GM21786 (cell line): ENCODE results near the gene AUTS2.
A peak's percentile ranks its signal among the peaks of the same experiment; 100 is the strongest.

Source experiments
- ATAC-seq: cut with Tn5 transposase; IDR thresholded peaks from one replicate; pipeline ENCODE4 v1.9.1; 2021; ENCODE audit not compliant: unreplicated experiment

AUTS2 gene

DNA sequence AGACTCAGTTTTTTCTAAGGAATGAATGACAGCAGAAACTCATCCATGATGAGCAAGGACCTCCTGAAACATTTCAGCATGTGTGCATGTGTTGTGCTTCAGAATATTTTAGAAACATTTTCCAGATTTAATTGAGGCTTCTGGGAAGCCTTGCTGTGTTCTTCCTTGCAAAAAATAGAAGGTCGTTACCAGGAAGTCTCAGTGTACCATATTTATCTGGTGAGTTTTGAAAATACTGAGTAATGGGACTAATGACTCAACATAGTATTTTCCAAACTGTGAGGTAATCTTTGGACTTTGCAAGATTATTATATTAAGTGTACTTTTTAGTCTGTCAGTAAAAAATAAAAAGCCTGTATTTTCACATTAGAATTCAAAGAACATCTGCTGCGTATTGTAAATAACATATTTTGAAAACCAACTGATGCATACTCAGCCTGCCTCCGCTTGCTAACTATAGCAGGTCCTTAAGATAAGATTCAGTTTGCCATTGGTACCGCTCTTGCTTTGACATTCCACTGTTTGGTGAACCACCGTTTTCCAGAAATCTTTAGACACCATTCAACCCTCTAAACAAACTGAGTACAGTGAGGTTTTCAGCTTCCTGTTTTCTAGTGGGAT lies 794.1 kb downstream of the AUTS2 start:
- no peak for ATAC-seq

DNA sequence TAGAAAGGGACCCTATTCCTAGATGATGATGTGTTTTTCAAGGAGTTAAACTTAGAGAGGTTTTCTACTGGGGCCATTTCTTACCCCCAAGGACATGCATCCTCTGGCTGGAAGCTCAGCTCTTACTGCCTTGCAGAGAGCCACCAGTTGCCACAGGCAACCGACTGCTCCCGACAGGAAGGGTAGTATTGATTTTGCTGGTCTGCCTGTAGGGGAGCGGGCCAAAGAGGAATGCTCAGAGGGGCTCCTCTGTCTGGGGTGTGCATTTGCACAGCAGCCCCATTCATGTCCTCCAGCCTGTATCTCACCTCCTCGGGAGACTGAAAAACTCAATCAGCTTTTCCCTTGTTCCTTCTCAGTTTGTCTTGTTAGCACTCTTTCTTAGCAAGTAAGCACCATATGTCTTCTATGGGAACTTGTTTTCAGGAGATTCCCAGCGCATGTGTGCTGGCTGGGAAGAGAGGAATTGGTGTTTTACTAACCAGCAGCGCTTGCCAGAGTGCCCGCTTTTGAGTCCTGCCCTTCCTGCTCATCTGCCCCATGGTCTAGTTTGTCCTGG lies 794.7 kb downstream of the AUTS2 start:
- ATAC-seq = no peak

DNA sequence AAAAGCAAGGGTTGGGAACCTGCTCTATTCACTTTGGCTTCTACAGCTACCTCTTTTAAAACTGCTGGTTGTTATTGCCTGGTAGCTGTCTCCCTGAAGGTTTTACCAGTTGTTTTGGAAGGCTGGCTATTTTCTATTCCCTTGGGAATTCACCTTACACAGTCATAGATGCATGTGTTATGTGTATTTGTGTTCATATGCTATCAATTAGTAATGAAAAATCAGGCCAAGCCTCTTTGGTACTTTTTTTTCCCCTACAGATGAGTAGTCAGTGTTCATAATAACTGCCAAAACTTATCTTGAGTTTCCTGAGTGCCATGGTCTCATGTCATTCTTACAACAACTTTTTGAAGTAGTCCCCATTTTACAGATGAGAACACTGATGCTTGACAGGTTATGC lies 795.7 kb downstream of the AUTS2 start:
- no peak for ATAC-seq

DNA sequence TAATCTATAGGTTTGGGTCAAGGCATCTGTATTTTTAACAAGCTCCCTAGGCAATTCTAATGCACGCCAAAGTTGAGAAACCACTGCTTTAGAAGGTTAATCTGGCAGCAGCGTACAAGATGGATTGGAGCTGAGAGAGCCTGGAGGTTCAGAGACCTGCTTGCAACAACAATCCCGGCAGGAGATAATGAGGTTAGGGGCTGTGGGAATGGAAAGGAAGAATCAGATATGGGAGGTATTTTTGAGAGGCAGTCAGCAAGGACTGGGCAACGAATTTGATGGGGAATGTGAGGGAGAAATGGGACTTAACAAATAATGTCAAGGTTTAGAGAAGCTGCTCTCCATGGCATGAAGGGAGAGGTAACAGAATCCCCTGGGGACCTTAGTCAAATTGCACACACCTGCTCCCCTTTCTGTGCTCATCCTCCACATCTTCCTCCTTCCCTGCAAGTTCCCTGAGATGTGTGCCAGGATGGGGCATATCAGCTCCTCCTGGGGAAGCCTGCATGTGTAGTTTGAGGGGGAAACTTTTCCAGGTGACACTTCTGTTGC lies 802.6 kb downstream of the AUTS2 start:
- no peak for ATAC-seq

DNA sequence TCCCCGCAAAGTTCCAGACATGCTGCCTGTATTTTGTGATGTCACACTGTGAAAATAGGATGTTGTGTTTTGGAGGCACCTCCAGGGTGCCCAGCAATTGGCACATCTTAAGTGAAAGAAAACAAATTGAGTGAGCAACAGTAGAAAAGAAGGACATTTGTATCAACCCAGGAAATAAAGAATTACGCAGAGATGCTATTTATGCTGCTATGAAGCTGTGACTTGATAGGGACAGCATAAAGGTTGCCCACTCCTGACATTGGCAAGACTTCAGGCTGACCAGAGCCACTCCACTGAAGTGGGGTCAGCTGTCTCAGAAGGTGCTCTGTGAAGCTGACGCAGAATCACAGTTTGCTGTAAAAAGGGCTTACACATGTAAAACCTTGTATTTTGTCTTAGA lies 803.8 kb downstream of the AUTS2 start:
- no peak for ATAC-seq

DNA sequence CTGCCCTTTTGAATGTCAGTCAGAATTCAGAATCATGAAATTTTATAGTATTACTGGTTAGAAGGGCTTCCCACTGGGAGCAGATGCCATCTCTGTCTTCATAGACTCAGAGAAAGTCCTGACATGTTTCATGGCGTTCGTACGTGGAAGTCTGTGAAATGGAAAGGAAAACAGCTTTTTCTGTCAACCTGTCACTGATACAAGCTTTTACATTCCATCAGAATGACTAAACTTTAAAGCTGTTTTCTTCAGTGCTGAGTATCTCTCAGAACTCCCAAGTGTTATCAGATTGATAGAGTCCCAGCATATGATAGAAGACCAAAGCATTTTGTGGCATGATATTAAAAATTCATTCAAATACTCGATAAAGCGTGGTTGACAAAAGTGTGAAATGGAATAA lies 807.0 kb downstream of the AUTS2 start:
- ATAC-seq = no peak

DNA sequence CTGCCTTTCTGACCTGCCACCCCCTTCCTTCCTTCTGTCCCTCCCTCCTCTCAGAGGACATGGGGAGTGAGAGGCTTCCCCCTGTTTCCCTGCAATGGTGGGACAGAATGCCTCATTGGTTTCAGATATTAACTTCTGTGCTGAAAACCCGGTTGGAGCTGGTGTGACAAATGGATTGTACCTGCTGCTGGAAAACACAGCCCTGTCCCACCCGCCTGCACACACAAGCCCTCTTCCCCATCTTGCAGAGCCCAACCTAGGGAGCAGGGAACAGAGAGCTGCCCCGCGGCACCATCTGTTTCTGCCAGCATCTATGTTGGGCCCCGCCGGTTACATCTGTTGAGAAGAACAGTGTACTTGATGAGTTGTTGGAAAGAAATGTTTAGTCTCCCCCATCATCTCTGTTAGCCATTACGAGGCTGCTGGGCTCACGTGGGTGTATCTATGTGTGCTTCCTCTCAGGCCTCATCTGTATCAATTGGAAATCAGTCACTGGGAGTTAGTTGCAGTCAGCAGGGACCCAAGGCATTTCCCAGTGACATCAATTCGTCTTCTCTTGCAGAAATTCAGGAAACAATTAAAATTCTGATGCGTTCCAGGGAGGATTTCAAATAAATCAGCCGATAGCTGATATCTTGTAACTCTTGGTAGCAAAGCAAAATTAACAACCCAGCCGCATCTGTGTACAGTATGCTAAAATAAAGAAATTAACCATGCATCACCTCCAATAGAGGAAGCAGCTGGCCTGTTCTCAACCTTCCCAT lies 808.1 kb downstream of the AUTS2 start:
- ATAC-seq = no peak

DNA sequence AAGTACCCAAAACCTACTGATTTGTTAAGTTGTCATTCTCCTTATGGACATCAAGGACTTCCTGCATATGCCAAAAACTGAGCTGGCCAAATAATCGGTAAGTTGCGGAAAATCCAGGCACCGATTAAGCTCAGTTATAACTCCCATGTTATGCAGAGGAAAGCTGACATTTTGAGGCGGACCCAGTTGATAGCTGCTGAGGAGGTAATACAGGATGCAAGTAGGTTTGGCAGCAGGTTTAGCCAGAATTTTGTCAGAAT lies 808.6 kb downstream of the AUTS2 start:
- ATAC-seq = no peak

DNA sequence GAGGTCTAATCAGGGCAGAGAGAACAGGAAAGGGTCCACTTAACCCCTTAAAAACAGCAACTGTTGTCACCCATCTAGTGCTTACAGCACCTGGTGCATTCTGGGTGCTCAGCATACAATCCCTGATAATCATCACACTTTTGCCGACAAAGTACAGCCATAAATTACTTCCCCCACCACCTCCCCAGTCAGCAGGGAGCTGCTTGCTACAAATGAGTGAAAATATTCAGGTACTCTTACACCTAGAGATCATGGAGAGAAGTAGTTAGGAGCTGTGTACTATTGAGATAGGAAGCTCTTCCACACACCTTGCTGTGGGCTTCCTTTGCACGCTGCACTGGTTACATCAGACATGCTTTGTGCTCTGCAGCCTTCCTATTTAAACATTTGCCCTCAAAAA lies 810.2 kb downstream of the AUTS2 start:
- ATAC-seq = no peak

DNA sequence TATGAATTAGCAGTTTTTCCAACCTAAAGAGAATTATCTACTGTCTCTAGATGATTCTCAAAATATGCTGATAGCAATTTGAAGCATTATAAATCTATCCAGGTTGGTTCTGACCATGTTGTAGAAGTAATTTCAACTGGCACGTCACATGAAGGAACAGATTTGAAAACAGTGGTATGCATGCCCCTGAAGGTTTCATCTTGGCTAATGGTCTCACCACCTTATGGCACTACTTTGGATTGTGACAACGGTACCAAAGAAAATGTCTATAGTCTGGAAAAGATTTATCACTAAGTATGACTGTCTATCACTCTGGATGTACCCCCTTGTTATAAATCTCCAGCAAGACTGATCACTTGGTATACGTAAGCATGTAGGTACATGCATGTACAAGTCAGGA lies 810.6 kb downstream of the AUTS2 start:
- ATAC-seq = no peak

DNA sequence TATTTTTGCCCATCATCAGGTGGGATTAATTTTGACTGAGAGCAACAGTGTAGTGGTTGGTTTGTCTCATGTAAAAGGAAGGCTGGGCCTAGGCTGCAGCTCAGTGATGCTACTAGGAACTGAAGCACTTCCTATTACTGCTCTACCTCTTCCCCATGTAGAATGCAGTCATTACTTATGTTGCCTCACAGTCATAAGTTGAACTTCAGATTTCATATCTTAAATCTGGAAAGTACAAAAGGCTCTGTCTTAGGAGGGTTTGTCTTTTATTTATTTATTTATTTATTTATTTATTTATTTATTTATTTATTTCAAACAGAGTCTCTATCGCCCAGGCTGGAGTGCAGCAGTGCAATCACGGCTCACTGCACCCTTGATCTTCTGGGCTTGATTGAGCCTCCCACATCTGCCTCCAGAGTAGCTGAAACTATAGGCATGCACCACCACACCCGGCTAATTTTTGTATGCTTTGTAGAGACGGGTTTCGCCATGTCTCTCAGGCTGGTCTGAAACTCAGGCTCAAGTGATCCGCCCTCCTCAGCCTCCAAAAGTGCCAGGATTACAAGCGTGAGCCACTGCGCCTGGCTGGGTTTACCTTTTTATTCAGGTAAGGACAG lies 812.0 kb downstream of the AUTS2 start:
- ATAC-seq = no peak

DNA sequence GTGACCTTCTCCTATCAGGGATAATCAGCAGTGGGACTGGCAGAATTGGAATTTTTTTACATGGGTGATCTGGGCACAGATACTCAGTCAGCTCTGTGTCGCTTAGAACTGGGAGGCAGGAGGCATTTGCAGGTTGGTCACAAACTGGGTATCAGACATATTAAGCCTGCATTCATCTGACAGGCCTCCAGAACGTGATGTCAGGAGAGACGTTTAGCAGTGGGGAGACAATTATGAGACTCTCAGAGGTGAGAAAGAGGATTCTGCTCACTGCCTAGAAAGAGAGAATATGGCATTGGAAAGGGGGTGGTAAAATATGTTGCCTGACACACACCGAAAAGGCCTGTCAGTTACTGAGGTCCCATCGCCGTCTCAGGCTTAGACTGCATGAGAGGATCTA lies 816.1 kb downstream of the AUTS2 start:
- ATAC-seq = no peak

DNA sequence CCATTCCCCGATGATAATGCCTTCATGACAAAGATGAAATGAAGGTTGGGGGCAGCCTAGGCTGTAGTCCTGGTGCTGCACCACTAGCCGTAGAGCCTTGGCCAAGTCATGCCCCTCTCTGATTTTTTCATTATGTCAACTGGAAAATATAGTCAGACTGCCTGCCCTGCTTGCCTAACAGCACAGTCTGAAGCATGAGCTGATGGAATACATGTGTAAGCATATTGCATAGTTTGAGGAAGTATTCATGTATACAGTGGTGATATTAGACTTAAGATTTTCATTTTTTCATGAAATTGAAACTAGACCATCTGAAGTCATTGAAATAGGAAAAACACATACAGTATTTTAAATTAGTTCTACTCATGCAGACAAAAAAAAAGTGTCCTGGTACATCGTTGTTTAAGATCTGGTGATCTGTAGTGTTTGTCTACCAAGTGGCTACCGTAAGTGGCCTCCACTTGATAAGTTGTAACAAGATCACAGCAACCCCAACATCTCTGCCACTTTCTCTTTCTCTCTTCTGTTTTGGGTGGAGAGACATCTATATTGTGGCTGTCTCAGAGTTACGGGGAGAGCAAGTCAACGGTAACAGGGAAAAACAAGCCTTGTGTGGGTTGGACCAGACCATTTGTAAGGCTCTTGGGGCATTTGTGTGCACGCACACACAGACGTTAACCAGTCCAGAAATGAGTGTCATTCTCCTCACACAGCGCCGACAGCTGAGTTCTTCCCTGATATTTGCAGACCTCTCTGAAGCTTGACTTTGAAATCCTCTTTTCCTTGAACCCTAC lies 817.1 kb downstream of the AUTS2 start:
- peak; percentile 55 for ATAC-seq

DNA sequence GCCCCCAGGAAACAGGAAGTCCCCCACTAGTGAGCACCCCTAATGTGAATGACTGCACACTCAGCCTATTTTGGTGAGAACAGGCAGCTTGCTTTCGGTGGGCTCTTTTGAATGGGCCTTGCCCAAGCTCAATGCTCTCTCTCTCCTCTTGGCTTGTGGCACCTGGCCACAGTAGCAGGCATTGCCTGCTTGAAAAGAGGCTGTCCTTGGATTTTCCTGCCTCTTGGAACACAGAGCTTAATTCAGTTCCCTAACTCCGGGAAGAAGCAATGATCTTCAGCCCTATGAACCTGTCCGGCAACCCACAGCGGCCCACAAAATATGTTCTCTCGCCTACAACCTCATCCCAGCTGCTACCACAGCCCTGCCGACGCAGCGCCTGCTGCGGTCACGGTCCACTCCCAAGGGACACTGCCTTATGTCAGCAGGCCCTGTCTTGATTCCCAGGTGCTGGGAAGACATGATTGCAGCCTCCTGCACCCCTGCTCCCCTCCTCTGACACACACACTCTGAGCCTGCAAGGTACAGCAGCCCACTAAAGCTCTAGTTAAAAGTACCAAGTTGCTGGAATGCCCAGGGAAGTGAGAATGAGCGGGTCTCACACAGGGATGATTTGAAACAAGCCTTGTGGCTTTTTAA lies 818.2 kb downstream of the AUTS2 start:
- ATAC-seq = peak; percentile 40

DNA sequence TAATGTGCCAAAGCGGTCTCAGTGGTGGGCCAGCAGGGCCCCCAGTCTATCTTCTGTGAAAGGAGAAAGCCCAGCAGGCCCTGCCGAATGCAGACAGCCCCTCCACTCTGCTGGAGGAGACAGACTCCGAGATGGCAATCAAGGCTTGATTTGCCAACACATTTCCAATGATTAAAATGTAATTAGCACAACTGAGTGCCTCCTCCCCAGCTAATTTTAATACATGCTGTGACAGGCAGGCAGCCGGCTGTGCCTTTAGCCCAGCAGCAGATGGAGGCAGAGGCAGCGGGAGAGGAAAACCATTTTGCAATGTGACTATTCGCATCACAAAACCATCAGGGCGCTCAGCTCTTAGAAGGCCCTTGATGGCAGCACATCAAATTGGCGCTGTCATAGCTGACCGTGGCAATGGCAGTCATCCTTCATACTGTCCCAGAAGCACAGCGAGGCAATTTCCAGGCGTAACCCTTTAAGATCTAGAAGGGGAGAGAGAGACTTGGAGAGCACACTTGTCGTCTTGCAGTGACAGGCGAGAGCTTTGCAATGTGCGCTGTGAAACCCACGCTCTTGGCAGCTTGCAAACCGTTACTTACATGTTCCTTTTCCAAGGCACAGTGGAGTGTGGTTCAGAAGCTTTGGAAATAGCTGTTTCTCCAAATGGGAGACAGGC lies 818.8 kb downstream of the AUTS2 start:
- no peak for ATAC-seq

DNA sequence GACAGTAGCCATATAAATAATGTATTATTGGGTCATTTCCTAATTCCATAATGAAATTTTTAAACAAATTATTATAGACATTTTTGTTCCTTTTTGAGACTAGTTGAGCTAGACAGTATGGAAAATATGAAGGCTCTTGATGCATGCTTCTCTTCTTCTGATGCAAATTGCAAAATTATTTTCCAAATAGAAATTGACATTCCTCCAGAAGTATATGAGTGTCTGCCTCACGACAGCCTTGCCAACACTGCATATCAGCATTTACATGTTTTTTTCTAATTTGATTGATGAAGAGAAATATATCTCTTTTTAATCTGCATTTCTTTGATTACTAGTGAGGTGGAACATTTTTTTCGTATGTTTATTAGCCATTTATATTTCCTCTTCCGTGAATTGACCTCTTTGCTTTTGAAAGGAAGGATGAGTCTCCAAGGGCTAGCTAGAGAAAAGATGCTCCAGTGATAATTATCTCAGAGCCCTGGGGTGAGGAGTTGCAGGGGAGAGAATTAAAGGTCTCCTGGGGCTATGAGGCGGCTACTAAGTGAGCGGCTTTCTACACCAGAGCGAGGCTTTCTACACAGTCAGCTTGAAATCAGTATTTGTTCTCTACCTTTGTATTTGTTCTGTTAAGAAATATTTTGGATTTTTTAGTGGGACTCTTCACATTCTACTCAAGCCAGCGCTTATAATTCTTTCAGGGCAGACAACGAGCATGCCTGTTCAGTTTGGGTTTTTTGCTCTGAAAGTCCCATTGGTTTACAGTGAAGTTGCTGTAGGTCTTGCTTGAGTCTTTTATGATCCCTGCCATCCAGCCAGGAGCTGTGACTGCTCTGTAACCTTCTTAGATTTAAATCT lies 821.5 kb downstream of the AUTS2 start:
- no peak for ATAC-seq

DNA sequence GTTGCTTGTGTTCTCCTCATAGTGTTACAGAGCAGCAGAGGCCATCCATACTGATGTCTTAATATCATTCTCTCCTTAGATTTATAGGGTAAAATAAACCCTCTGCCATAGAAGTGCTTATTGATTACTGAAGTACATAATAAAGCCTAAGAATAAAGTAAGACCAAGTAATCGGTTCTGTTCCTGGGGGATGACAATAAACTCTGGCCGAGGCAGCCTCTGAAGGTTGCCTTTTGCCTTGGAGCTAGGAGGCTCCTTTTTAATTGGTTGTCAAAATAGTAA lies 822.0 kb downstream of the AUTS2 start:
- ATAC-seq = no peak

DNA sequence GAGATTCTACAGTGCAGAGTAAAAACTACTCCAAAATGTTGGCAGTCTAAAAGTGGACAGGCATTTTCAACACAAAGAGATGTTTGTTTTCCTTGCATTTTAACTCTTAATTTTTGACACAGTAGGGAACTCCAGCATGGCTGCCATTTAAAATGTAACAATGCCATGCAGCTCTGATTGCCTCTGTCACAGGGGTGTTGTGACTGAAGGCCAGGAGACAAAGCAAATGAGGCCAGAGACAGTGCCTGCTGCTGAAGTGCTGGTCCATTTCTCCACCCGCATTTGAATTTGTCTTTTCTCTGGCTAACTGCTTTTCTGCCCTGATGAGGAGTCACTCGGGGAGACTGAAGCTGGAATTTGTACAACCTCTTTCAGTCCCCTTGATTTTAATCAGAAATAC lies 823.0 kb downstream of the AUTS2 start:
- ATAC-seq = no peak

DNA sequence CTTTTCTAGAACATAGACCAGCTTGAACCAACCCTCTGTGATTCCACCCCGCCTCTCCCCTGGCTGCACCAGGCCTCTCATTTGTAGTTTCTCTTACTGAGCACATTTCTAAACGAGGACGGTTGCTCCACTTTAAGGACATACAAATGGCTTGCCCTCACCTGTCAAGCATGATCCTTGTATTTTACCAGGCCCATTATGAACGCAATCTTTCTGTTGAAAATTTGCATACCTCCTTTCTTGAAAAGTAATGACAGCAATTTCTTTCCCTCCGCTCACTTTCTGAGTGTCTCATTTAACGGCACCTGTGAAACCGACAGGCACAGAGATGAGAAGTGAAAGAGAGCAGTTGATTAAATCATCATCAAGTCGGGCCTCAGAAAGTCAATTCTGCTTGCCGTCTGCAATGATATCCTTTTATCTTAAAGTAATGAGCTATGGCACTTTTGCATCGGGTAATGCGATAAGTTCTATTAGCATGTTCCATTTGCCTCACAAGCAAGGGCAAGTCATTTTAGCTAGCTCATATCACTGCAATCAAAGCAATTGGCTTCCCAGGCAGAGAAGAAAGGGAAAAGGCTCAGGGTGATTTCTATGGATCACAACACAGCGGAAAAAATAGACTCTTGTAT lies 828.1 kb downstream of the AUTS2 start:
- ATAC-seq = peak; percentile 47
